T-cell (primary cell): ENCODE results near the gene GAK. TPM values are rescaled to one million over a fixed set of nuclear protein-coding genes. Genes with fewer than 3 reads are reported as not detected.

Experiments used
- ATAC-seq, 4 experiments: fragments of 200-7000 bp in 3 of 4; fragments of 150-1000 bp in 1 of 4; cut with Tn5 transposase; replicated peaks in 1 of 4; 1 replicate in 3 of 4; 2 replicates in 1 of 4; pipeline ENCODE4 v1.10.0; 2021; ENCODE audit warnings: moderate library complexity in 3 of 4, mild to moderate bottlenecking in 2 of 4, moderate number of reproducible peaks in 1 of 4
- CTCF ChIA-PET, 2 donors: fragments of 300-600 bp; sonication (Branson Sonifier 250); formaldehyde crosslinking; loops; one replicate each; lab custom pipeline; 2022; ENCODE audit warnings: antibody characterized with exemption in 2 of 2; lab: Charles Lee
- POLR2A ChIA-PET, 2 donors: fragments of 300-600 bp; sonication (Branson Sonifier 250); formaldehyde crosslinking; loops; one replicate each; lab custom pipeline; 2022; ENCODE audit warnings: antibody characterized with exemption in 2 of 2; lab: Charles Lee
- DNase-seq, 35 experiments: peaks; one replicate each; pipeline versions ENCODE4 v3.0.0 to v3.0.0-alpha.2; 2013 to 2023
- H3K27ac ChIP-seq: one replicate; pipeline ENCODE4 v1.5.1; 2013; ENCODE audit warnings: low read length
- H3K27me3 ChIP-seq, 2 experiments: replicated peaks in 1 of 2; 1 replicate in 1 of 2; 2 replicates in 1 of 2; pipeline versions ENCODE4 v1.6.1 to v1.7.0; 2013; ENCODE audit warnings: low read length in 1 of 2, mixed read lengths in 1 of 2; ENCODE audit not compliant: control insufficient read depth in 2 of 2, insufficient read depth in 2 of 2; ENCODE audit errors: extremely low read depth in 1 of 2
- H3K36me3 ChIP-seq, 2 donors: 1 replicate in 1 of 2; 2 replicates in 1 of 2; pipeline versions ENCODE4 v1.6.1 to v1.7.0; 2013; ENCODE audit warnings: low read length in 1 of 2; ENCODE audit not compliant: control insufficient read depth in 2 of 2, insufficient read depth in 1 of 2; ENCODE audit errors: extremely low read depth in 1 of 2
- H3K4me1 ChIP-seq, 2 experiments: 1 replicate in 1 of 2; 2 replicates in 1 of 2; pipeline versions ENCODE4 v1.6.1 to v1.7.0; 2013; ENCODE audit warnings: low read length in 2 of 2, mixed read lengths in 1 of 2; ENCODE audit not compliant: insufficient read depth in 2 of 2, control insufficient read depth in 1 of 2; ENCODE audit errors: extremely low read depth in 1 of 2
- H3K4me3 ChIP-seq, 2 donors: 1 replicate in 1 of 2; 2 replicates in 1 of 2; pipeline versions ENCODE4 v1.5.1 to v1.7.0; 2013; ENCODE audit warnings: mild to moderate bottlenecking in 2 of 2, low read length in 1 of 2, moderate library complexity in 1 of 2; ENCODE audit not compliant: control insufficient read depth in 1 of 2; ENCODE audit errors: extremely low read depth in 1 of 2
- H3K9me3 ChIP-seq: 2 replicates; pipeline ENCODE4 v1.7.0; 2013
- H3K27ac Mint-ChIP-seq, 2 donors: one replicate each; pipeline ENCODE4 v1.8.0; 2020 to 2021; ENCODE audit warnings: mild to moderate bottlenecking in 2 of 2, mixed read lengths in 2 of 2
- H3K27me3 Mint-ChIP-seq, 2 donors: one replicate each; pipeline ENCODE4 v1.8.0; 2021 to 2022; ENCODE audit warnings: mixed read lengths in 2 of 2
- H3K36me3 Mint-ChIP-seq: one replicate; pipeline ENCODE4 v1.8.0; 2021; ENCODE audit warnings: mixed read lengths
- H3K4me1 Mint-ChIP-seq, 3 donors: one replicate each; pipeline ENCODE4 v1.8.0; 2020 to 2022; ENCODE audit warnings: mixed read lengths in 3 of 3, mild to moderate bottlenecking in 1 of 3
- H3K4me3 Mint-ChIP-seq, 3 donors: one replicate each; pipeline ENCODE4 v1.8.0; 2020 to 2022; ENCODE audit warnings: mild to moderate bottlenecking in 3 of 3, mixed read lengths in 3 of 3, moderate library complexity in 3 of 3
- H3K9me3 Mint-ChIP-seq, 3 donors: one replicate each; pipeline ENCODE4 v1.8.0; 2020 to 2022; ENCODE audit warnings: mixed read lengths in 3 of 3
- WGBS: methylation state at CpG from one replicate; pipeline ENCODE4 v1.1.5; 2013; ENCODE audit warnings: missing lambda C conversion rate; ENCODE audit not compliant: insufficient coverage; 5-methylcytosine and 5-hydroxymethylcytosine counted together
- total RNA-seq, 35 experiments: library from RNA in 6 of 35; stranded (reverse) in 6 of 35; fragments of 120-200 nt in 1 of 35; gene quantifications; one replicate each; pipeline versions ENCODE4 v1.2.1 to v1.2.4 and lab custom pipeline; 2013 to 2026

GAK gene
- total RNA-seq, 5 donors from 2014 or later (not counting 1 experiment from before 2014, with no cell fraction given): 182 to 225 (median 218) TPM

DNA sequence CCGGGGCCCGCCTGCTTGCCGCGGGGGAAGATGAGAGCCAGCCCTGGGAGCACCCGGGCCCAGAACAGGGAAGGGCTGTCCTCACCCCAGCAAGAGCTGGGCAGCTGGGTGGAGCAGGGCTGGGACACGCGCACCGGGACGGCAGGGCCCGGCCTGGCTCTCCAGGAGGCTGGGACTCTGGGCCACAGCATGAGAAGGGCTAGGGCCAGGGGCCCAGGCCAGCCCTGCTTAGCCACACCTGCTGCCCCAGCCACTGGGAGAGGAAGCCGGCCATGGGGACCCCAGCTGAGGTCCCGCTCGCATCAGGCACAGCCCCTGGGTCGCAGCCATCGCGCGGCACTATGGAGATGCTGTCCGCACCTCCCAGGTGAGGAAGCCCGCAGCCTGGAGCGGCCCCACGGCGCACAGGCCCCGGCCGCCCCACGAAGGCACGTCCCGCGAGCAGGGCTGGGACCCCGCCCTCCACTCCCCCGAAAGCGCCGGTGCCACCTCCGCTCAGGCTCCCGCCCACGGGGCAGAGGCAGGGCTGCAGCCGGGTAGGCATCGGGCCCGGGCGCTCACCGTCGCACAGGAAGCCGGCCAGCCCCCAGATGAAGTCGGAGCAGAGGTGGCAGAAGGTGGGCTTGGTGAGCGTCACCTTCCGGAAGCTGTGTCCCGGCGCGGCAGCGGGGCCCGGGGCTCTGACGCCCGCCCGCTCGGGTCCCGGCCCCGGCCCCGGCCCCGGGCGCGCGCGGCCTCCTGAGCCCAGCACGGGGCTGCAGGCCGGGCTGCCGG lies 40.7 kb upstream of the GAK start:
- Histone ChIP-seq H3K27ac (peak overlapping the region; percentile 72), H3K27me3 (peaks cover 0 to 14% of the 10 kb centered on the region in 2 experiments), H3K9me3 (no peaks in the 10 kb centered on the region), H3K4me3 (peak overlapping the region; percentile 64 to 74), H3K4me1 (peaks cover 8 to 56% of the 10 kb centered on the region in 2 experiments), H3K36me3 (peaks cover 0 to 5% of the 10 kb centered on the region in 2 donors)
- Mint-ChIP-seq H3K27ac (no peak overlapping the region), H3K36me3 (no peaks in the 10 kb centered on the region), H3K9me3 (no peaks in the 10 kb centered on the region), H3K27me3 (no peaks in the 10 kb centered on the region), H3K4me1 (peaks cover 12 to 16% (median 15%) of the 10 kb centered on the region in 3 donors), H3K4me3 (peak overlapping the region; percentile 43 to 57 (median 53))
- 2% methylated on average over 64 of the region's 65 CpGs for WGBS
- DNase-seq: peak; percentile 25 to 72 (median 58)
- ChIA-PET POLR2A (no interaction called here), CTCF (no interaction called here)
- ATAC-seq: peak; percentile 56 to 68 (median 64)

DNA sequence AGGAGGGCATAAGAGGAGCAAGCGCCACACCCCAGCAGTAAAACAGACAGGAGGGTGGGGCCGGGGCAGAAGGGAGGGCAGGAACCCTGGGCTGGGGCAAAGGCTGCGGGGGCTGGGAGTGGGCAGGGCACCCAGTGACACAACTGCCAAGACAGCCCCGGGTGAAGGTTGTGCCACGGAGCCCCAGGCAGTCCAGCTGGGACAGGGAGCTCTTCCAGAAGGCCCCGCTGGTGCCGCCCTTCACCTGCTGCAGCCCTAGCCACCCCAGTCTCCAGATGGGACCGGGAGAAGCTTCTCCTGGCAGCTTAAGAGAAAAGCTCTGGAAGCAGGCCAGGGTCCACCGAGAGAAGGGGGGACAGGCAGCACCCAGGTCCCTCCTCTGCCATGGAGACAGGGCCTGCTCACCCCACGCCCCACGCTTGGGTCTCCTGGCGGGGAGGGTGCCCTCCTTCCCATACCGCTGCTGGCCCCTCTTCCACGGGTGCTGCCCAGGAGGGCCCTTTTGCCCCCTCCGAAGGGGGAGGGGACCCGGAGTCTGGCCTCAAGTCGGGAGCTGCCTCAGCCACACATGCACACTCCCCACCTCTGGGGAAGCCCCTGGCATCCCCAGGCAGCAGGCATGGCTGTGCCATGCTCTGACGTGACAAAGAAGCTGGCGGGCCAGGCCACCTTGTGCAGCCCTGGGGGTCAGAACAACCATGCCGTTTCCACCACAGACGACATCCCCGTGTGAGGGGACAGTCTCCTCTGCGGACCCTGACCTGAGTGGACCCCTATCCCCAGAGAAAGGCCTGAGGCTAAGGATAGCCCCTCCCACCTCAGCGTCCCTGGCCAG lies 39.8 kb upstream of the GAK start:
- H3K4me3 ChIP-seq: peak overlapping the region; percentile 64 to 74
- no peaks in the 10 kb centered on the region for H3K27me3 Mint-ChIP-seq
- POLR2A ChIA-PET: no interaction called here

DNA sequence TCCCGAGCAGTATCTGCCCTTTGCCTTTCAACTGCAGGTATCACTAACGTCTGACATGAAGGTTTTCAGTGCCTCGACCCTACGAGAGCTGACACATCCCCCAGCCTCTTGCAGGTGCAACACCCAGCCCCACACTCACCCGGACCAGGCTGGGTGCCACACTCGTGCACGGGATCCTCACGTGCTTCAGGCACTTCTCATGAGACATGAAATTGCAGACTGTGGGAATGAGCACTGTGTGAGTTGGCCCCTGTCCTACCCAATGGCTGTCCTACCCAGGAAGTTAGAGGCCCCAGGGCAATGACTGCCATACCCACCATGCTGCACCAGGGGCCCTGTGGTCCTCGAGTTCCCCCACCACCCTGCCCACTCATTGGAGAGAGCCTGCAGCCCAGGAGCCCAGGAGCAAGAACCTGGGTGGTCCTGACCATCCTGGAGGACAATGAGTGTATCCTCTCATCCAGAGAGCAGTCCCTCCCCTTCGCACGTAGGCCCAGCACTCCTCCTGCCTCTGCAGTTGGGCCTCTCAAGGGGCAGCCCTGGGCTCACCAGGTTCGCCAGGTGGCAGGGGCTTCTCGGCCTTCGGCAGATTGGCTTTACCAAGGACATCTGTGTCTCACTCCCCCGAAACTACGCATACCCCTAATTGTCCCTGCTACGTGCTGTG lies 38.9 kb upstream of the GAK start:
- ChIA-PET POLR2A (no interaction called here), CTCF (interaction anchor here in 1 of 2 donors (0.6 to 1.0 kb wide), 2 partner anchors 13 to 16 kb away, joined by 3 read pairs; partner anchors contain the start of gene IDUA)
- H3K9me3 Mint-ChIP-seq: no peaks in the 10 kb centered on the region
- WGBS: 78% methylated on average over 10 of the region's 17 CpGs
- ATAC-seq: no peak
- Histone ChIP-seq H3K36me3 (peaks cover 5 to 15% of the 10 kb centered on the region in 2 donors), H3K27me3 (peaks cover 0 to 14% of the 10 kb centered on the region in 2 experiments), H3K4me1 (peaks cover 8 to 57% of the 10 kb centered on the region in 2 experiments), H3K27ac (peak overlapping the region; percentile 72), H3K9me3 (no peaks in the 10 kb centered on the region), H3K4me3 (no peak overlapping the region)
- no peaks in the 10 kb centered on the region for H3K27me3 Mint-ChIP-seq
- peak in 1 of 35 experiments; percentile 44 for DNase-seq
- H3K27ac Mint-ChIP-seq: no peak overlapping the region
- peaks cover 12 to 16% (median 15%) of the 10 kb centered on the region in 3 donors for H3K4me1 Mint-ChIP-seq
- peak overlapping the region; percentile 47 to 59 (median 55) for H3K4me3 Mint-ChIP-seq
- no peaks in the 10 kb centered on the region for H3K36me3 Mint-ChIP-seq

More for the DNA sequence above, 39.8 kb upstream of the GAK start:
- H3K4me1 Mint-ChIP-seq: peaks cover 12 to 16% (median 15%) of the 10 kb centered on the region in 3 donors
- H3K4me3 Mint-ChIP-seq: peak overlapping the region; percentile 43 to 55 (median 53)
- H3K9me3 Mint-ChIP-seq: no peaks in the 10 kb centered on the region
- ATAC-seq (no peak), DNase-seq (peak in 1 of 35 experiments; percentile 39)
- Histone ChIP-seq H3K27ac (peak overlapping the region; percentile 72), H3K36me3 (peaks cover 0 to 9% of the 10 kb centered on the region in 2 donors), H3K27me3 (peaks cover 0 to 14% of the 10 kb centered on the region in 2 experiments), H3K9me3 (no peaks in the 10 kb centered on the region), H3K4me1 (peaks cover 8 to 57% of the 10 kb centered on the region in 2 experiments)
- CTCF ChIA-PET: no interaction called here
- H3K27ac Mint-ChIP-seq: no peak overlapping the region
- WGBS: 80% methylated on average over 20 of the region's 24 CpGs
- no peaks in the 10 kb centered on the region for H3K36me3 Mint-ChIP-seq

- H3K36me3 ChIP-seq: peaks cover 12 to 19% of the 10 kb centered on the region in 2 donors
- POLR2A ChIA-PET: no interaction called here
- no peaks in the 10 kb centered on the region for H3K9me3 ChIP-seq
- no peaks in the 10 kb centered on the region for H3K27me3 Mint-ChIP-seq
- peaks cover 8 to 57% of the 10 kb centered on the region in 2 experiments for H3K4me1 ChIP-seq
- CTCF ChIA-PET: interaction anchor here in 1 of 2 donors (0.6 to 1.0 kb wide), 2 partner anchors 12 to 17 kb away, joined by 3 read pairs; partner anchors contain the start of gene IDUA
- no peak overlapping the region for H3K4me3 ChIP-seq
- ATAC-seq (peak in 2 of 4 experiments; percentile 6 to 24), DNase-seq (peak in 33 of 35 experiments; percentile 29 to 86 (median 59))
- H3K36me3 Mint-ChIP-seq: no peaks in the 10 kb centered on the region
- H3K9me3 Mint-ChIP-seq: no peaks in the 10 kb centered on the region
- peak overlapping the region in 1 of 2 donors; percentile 44 for H3K27ac Mint-ChIP-seq
- H3K4me1 Mint-ChIP-seq: peaks cover 12 to 16% (median 15%) of the 10 kb centered on the region in 3 donors
- H3K27me3 ChIP-seq: peaks cover 0 to 14% of the 10 kb centered on the region in 2 experiments
- peak overlapping the region; percentile 72 for H3K27ac ChIP-seq
- WGBS: 82% methylated on average over 22 of the region's 25 CpGs
- H3K4me3 Mint-ChIP-seq: peak overlapping the region; percentile 47 to 59 (median 55)
Measured at GRCh38 chr4:970046-970745, 38.1 kb upstream of the GAK start.

DNA sequence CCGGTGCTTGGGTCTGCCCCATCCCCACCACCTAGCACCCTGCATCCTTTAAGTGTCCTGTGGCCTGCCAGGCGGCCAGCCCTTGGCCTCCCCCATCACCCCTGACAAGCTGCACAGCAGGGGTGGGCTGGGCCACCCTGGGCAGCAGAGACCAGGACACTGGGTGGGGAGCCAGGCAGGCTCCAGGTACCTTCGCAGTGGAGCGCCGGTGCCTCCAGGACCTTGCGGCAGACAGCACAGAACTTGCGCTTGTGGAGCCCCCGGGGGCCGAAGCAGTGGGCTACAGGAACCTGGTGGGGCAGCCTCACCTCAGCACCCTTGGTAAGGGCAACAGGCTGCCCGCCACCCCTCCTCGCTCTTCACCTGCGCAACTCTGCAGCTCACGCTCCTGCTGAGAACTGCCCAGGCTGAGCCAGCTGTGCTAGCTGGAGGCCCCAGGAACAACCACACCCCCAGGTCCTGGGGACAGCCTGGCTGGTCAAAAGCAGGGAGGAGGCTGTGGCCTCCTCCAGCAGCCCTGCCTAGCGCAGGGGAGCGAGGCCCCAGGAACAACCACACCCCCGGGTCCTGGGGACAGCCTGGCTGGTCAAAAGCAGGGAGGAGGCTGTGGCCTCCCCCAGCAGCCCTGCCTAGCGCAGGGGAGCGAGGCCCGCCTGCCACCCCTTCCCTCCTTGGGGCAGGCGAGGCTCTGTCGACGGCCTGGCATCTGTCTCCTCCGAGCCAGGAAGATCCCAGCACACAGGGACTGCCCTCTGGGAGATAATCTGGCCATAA lies 36.7 kb upstream of the GAK start:
- ATAC-seq: no peak
- Mint-ChIP-seq H3K27ac (no peak overlapping the region), H3K4me1 (peaks cover 12 to 16% (median 15%) of the 10 kb centered on the region in 3 donors), H3K9me3 (no peaks in the 10 kb centered on the region), H3K27me3 (no peaks in the 10 kb centered on the region), H3K36me3 (no peaks in the 10 kb centered on the region), H3K4me3 (peak overlapping the region in 1 of 3 donors; percentile 17)
- 95% methylated on average over 16 of the region's 23 CpGs for WGBS
- Histone ChIP-seq H3K4me1 (peaks cover 8 to 50% of the 10 kb centered on the region in 2 experiments), H3K4me3 (no peak overlapping the region), H3K9me3 (no peaks in the 10 kb centered on the region), H3K36me3 (peaks cover 17 to 24% of the 10 kb centered on the region in 2 donors), H3K27ac (no peak overlapping the region), H3K27me3 (peaks cover 0 to 14% of the 10 kb centered on the region in 2 experiments)
- POLR2A ChIA-PET: interaction anchor here in 1 of 2 donors (0.6 kb wide), 1 partner anchor 33 kb away, joined by 3 read pairs; no protein-coding TSS in a partner anchor
- CTCF ChIA-PET: no interaction called here
- no peak for DNase-seq
